Activated naive CD4-positive, alpha-beta T cell treated with anti-CD3 and anti-CD28 coated beads, Interleukin-2, amount 50 U/mL, for 72 hours (primary cell): Measurements from ENCODE around the gene ALDH1B1. TPM values are rescaled to one million over a fixed set of nuclear protein-coding genes. Genes with fewer than 3 reads are reported as not detected.

ENCODE experiments used
- ATAC-seq, 2 donors: fragments of 150-1000 bp; cut with Tn5 transposase; 2 replicates each; pipeline ENCODE4 v1.10.0; 2021; ENCODE audit warnings: mild to moderate bottlenecking in 2 of 2, moderate library complexity in 2 of 2
- DNase-seq, 2 donors: peaks; one replicate each; pipeline ENCODE4 v3.0.0; 2021 to 2022; ENCODE audit warnings: low spot score in 2 of 2
- H3K27ac Mint-ChIP-seq, 2 donors: one replicate each; pipeline ENCODE4 v1.8.0; 2022; ENCODE audit warnings: mild to moderate bottlenecking in 2 of 2, mixed read lengths in 2 of 2
- H3K36me3 Mint-ChIP-seq, 2 donors: one replicate each; pipeline ENCODE4 v1.8.0; 2022; ENCODE audit warnings: mixed read lengths in 2 of 2
- H3K9me3 Mint-ChIP-seq, 2 donors: one replicate each; pipeline ENCODE4 v1.8.0; 2022; ENCODE audit warnings: mixed read lengths in 2 of 2
- total RNA-seq, 2 donors: library from RNA; stranded (reverse); gene quantifications; one replicate each; pipeline ENCODE4 v1.2.3, GENCODE V29; 2022

Gene ALDH1B1
- total RNA-seq, 2 donors from 2014 or later, result 13.9 to 25.7 TPM

GRCh38 chr9:38358390-38359296 is 33.9 kb upstream of the ALDH1B1 start:
- Mint-ChIP-seq H3K27ac (no peak overlapping the region), H3K36me3 (no peaks in the 10 kb centered on the region), H3K9me3 (no peaks in the 10 kb centered on the region)
- DNase-seq (peak in 1 of 2 donors; percentile 25), ATAC-seq (no peak)

DNA sequence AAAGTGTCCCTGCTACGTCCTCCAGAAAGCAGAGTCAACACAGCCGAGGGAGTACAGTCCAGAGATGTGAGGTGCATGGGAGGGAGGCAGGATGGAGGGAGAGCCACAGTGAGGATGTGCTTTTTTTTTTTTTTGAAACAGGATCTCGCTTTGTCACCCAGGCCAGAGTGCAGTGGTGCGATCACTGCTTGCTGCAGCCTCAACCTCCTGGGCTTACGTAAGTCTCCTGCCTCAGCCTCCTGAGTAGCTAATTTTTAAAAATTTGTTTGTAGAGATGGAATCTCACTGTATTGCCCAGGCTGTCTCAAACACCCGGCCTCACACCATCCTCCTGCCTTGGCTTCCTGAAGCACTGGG is 33.2 kb upstream of the ALDH1B1 start:
- Mint-ChIP-seq H3K36me3 (no peaks in the 10 kb centered on the region), H3K9me3 (no peaks in the 10 kb centered on the region), H3K27ac (no peak overlapping the region)
- DNase-seq (no peak), ATAC-seq (no peak)

- ATAC-seq (no peak), DNase-seq (peak in 1 of 2 donors; percentile 25)
- Mint-ChIP-seq H3K27ac (no peak overlapping the region), H3K9me3 (no peaks in the 10 kb centered on the region), H3K36me3 (no peaks in the 10 kb centered on the region)
Observed at GRCh38 chr9:38359689-38360385, 32.7 kb upstream of the ALDH1B1 start.

GRCh38 chr9:38360839-38361472 is 31.5 kb upstream of the ALDH1B1 start:
- peak in 1 of 2 donors; percentile 21 for DNase-seq
- Mint-ChIP-seq H3K36me3 (no peaks in the 10 kb centered on the region), H3K27ac (no peak overlapping the region), H3K9me3 (no peaks in the 10 kb centered on the region)
- ATAC-seq, result no peak

- Mint-ChIP-seq H3K36me3 (no peaks in the 10 kb centered on the region), H3K9me3 (no peaks in the 10 kb centered on the region), H3K27ac (no peak overlapping the region)
- DNase-seq (peak in 1 of 2 donors; percentile 4), ATAC-seq (no peak)
Observed at GRCh38 chr9:38361473-38361850, 31.0 kb upstream of the ALDH1B1 start.

- no peaks in the 10 kb centered on the region for H3K9me3 Mint-ChIP-seq
- ATAC-seq, result peak; percentile 66 to 82
- H3K27ac Mint-ChIP-seq, result peak overlapping the region in 1 of 2 donors; percentile 68
- H3K36me3 Mint-ChIP-seq, result no peaks in the 10 kb centered on the region
- peak; percentile 19 to 49 for DNase-seq
Observed at GRCh38 chr9:38362852-38363588, 29.5 kb upstream of the ALDH1B1 start.

DNA sequence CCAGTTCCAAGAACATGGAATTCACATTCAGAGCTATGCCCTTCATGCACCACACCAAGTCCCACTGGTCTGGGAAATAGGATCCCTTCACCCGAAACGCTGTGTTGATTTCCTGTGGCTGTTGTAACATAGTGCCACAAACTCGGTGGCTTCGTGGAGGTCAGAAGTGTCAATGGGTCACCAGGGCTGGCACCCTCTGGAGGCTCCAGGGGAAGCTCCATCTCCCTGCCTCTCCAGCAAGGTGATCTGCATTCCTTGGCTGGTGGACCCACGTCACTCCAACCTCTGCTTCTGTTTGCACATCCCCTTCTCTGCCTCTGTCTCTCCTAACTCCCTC is 28.9 kb upstream of the ALDH1B1 start:
- Mint-ChIP-seq H3K36me3 (no peaks in the 10 kb centered on the region), H3K27ac (peak overlapping the region in 1 of 2 donors; percentile 68), H3K9me3 (no peaks in the 10 kb centered on the region)
- ATAC-seq, result no peak
- DNase-seq, result peak in 1 of 2 donors; percentile 44

GRCh38 chr9:38367898-38368297 is 24.6 kb upstream of the ALDH1B1 start:
- ATAC-seq, result no peak
- Mint-ChIP-seq H3K27ac (no peak overlapping the region), H3K9me3 (no peaks in the 10 kb centered on the region), H3K36me3 (no peaks in the 10 kb centered on the region)
- DNase-seq, result no peak

DNA sequence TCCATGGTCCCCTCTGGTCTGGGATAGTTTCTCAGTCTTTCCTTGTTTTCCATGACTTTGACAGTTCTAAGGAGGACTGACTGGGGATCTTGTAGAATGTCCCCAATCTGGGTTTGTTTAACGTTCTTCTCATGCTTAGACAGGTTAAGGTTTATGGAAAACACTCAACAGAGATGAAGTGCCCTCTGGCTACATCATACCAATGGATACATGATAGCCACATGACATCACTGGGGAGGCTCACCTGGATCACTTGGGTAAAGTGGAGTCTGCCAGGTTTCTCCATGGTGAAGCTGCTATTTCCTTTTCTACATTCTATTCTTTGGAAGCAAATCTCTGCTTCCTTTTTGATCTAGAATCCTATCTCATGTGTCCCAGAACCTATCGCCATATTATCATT is 23.8 kb upstream of the ALDH1B1 start:
- Mint-ChIP-seq H3K9me3 (no peaks in the 10 kb centered on the region), H3K27ac (no peak overlapping the region), H3K36me3 (no peaks in the 10 kb centered on the region)
- DNase-seq (no peak), ATAC-seq (no peak)

- DNase-seq (peak in 1 of 2 donors; percentile 30), ATAC-seq (no peak)
- no peak overlapping the region for H3K27ac Mint-ChIP-seq
- no peaks in the 10 kb centered on the region for H3K9me3 Mint-ChIP-seq
- no peaks in the 10 kb centered on the region for H3K36me3 Mint-ChIP-seq
Observed at GRCh38 chr9:38370176-38370575, 22.3 kb upstream of the ALDH1B1 start.

- H3K27ac Mint-ChIP-seq, result no peak overlapping the region
- no peak for DNase-seq
- peak; percentile 61 to 70 for ATAC-seq
- no peaks in the 10 kb centered on the region for H3K36me3 Mint-ChIP-seq
- no peaks in the 10 kb centered on the region for H3K9me3 Mint-ChIP-seq
Observed at GRCh38 chr9:38371495-38371894, 21.0 kb upstream of the ALDH1B1 start.

- H3K36me3 Mint-ChIP-seq, result no peaks in the 10 kb centered on the region
- ATAC-seq (no peak), DNase-seq (no peak)
- H3K9me3 Mint-ChIP-seq, result no peaks in the 10 kb centered on the region
- no peak overlapping the region for H3K27ac Mint-ChIP-seq
Observed at GRCh38 chr9:38372762-38373619, 19.5 kb upstream of the ALDH1B1 start.

GRCh38 chr9:38373679-38374078 is 18.8 kb upstream of the ALDH1B1 start:
- Mint-ChIP-seq H3K9me3 (no peaks in the 10 kb centered on the region), H3K36me3 (no peaks in the 10 kb centered on the region), H3K27ac (no peak overlapping the region)
- DNase-seq, result no peak
- ATAC-seq, result no peak

- H3K27ac Mint-ChIP-seq, result no peak overlapping the region
- no peak for DNase-seq
- no peaks in the 10 kb centered on the region for H3K9me3 Mint-ChIP-seq
- no peaks in the 10 kb centered on the region for H3K36me3 Mint-ChIP-seq
- ATAC-seq, result no peak
Observed at GRCh38 chr9:38374847-38375571, 17.5 kb upstream of the ALDH1B1 start.

- Mint-ChIP-seq H3K9me3 (no peaks in the 10 kb centered on the region), H3K27ac (no peak overlapping the region), H3K36me3 (no peaks in the 10 kb centered on the region)
- no peak for DNase-seq
- ATAC-seq, result no peak
Observed at GRCh38 chr9:38375572-38375963, 16.9 kb upstream of the ALDH1B1 start.
